OCI-LY1 (cell line): Measurements from ENCODE around the gene NTMT2.

Source experiments
- H2AFZ ChIP-seq: fragments of 200-600 bp; sonication (generic), shearing (Covaris generic); 2 replicates; pipeline ENCODE4 v1.6.0; 2014; ENCODE audit warnings: antibody characterized with exemption, mild to moderate bottlenecking, low read length
- H3F3A ChIP-seq: fragments of 200-600 bp; sonication (generic), shearing (Covaris generic); 2 replicates; pipeline ENCODE4 v1.6.0; 2014; ENCODE audit warnings: mild to moderate bottlenecking, antibody characterized with exemption, low read length, moderate library complexity; ENCODE audit not compliant: insufficient read depth
- H3K27ac ChIP-seq: fragments of 200-600 bp; sonication (generic); 2 replicates; pipeline ENCODE4 v1.5.1; 2014; ENCODE audit warnings: low read length, mixed run types, mild to moderate bottlenecking, low read depth; ENCODE audit not compliant: poor library complexity, severe bottlenecking
- H3K27me3 ChIP-seq: fragments of 200-600 bp; sonication (generic); 2 replicates; pipeline ENCODE4 v1.6.0; 2014; ENCODE audit warnings: antibody characterized with exemption, mild to moderate bottlenecking, low read length, moderate library complexity; ENCODE audit not compliant: insufficient read depth
- H3K36me3 ChIP-seq: fragments of 200-600 bp; sonication (generic); 2 replicates; pipeline ENCODE4 v1.6.1; 2014; ENCODE audit warnings: mild to moderate bottlenecking, antibody characterized with exemption, low read length, moderate library complexity, mixed read lengths; ENCODE audit not compliant: insufficient read depth
- H3K4me1 ChIP-seq: fragments of 200-600 bp; sonication (generic); 2 replicates; pipeline ENCODE4 v1.5.1; 2014; ENCODE audit warnings: mild to moderate bottlenecking, low read length, moderate library complexity; ENCODE audit not compliant: insufficient read depth, severe bottlenecking
- H3K4me2 ChIP-seq: fragments of 200-600 bp; sonication (generic), shearing (Covaris generic); 2 replicates; pipeline ENCODE4 v1.6.1; 2014; ENCODE audit warnings: low read length
- H3K4me3 ChIP-seq: fragments of 200-600 bp; sonication (generic); 2 replicates; pipeline ENCODE4 v1.5.1; 2014; ENCODE audit warnings: low read length, low read depth, mild to moderate bottlenecking, mixed read lengths; ENCODE audit not compliant: poor library complexity, severe bottlenecking
- H3K79me2 ChIP-seq: fragments of 200-600 bp; shearing (Covaris generic); 2 replicates; pipeline ENCODE4 v1.6.1; 2016; ENCODE audit warnings: mixed run types, low read length, mixed read lengths; ENCODE audit not compliant: insufficient read depth
- H3K9ac ChIP-seq: fragments of 200-600 bp; sonication (generic), shearing (Covaris generic); 2 replicates; pipeline ENCODE4 v1.6.1; 2014; ENCODE audit warnings: mild to moderate bottlenecking, low read length, mixed read lengths
- H3K9me2 ChIP-seq: fragments of 200-600 bp; sonication (generic), shearing (Covaris generic); 2 replicates; pipeline ENCODE4 v1.6.1; 2014; ENCODE audit warnings: low read depth, mild to moderate bottlenecking, low read length, mixed read lengths
- H3K9me3 ChIP-seq: fragments of 200-600 bp; shearing (Covaris generic); 2 replicates; pipeline ENCODE4 v1.6.1; 2014; ENCODE audit warnings: low read length, mixed read lengths
- H4K20me1 ChIP-seq: fragments of 200-600 bp; sonication (generic), shearing (Covaris generic); 2 replicates; pipeline ENCODE4 v1.6.0; 2016; ENCODE audit warnings: mild to moderate bottlenecking, low read length; ENCODE audit not compliant: insufficient read depth
- EZH2 ChIP-seq: fragments of 200-600 bp; sonication (generic), shearing (Covaris generic); IDR thresholded peaks from 2 replicates; pipeline ENCODE4 v1.8.0; 2017; ENCODE audit warnings: borderline replicate concordance, mixed run types, mild to moderate bottlenecking, antibody characterized with exemption, low read length, moderate library complexity, mixed read lengths
- TF ChIP-seq, protein P1 (sequence below): fragments of 200-600 bp; sonication (generic), shearing (Covaris generic); IDR thresholded peaks from 2 replicates; pipeline ENCODE4 v1.5.1; 2017; ENCODE audit warnings: mild to moderate bottlenecking, antibody characterized with exemption, low read length, moderate library complexity, mixed read lengths

The NTMT2 gene

GRCh38 chr1:170215072-170215885, 69.5 kb downstream of the NTMT2 start:
- Histone ChIP-seq H3K9ac (no peak overlapping the region), H3F3A (no peaks in the 10 kb centered on the region), H3K4me2 (no peak overlapping the region)

DNA sequence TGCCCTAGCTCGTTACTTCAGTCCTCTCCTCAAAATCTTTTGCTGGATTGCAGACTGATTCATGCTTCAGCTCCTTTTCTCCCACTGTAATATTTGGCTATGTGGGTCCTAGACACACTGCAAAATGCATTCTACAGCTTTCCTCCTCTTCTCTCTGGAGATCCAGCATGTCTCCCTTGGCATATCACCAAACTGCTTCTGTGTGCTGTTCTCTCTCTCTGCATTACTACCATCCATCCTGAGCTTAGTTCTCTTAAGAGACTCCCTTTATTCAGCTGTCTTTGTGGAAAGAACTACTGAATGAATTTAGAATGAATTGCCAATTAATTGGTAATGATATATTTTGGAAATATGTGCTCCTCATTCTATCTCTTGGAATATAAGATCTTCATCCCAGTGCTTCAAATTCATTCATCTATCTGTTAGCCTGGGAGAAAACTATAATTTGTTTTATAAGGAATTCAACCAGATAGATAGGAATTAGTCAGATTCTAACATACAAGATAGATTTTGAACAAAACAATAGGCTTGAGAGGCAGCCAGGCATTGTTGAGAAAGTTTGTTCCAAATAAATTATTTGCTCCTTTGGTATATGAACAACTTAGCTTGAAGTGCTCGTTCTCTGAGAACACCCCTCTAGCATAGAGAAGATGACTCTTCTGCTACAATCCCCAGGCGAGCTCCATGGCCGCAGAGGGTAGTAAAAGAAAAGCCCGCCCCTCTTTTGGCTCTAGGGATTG, 71.9 kb downstream of the NTMT2 start:
- Histone ChIP-seq H4K20me1 (no peaks in the 10 kb centered on the region), H3K4me1 (no peaks in the 10 kb centered on the region), H3K79me2 (no peaks in the 10 kb centered on the region), H3K4me3 (no peak overlapping the region), H3F3A (no peaks in the 10 kb centered on the region), H3K4me2 (no peak overlapping the region), H3K27ac (no peak overlapping the region), H3K36me3 (no peaks in the 10 kb centered on the region), H3K9me3 (no peaks in the 10 kb centered on the region), H3K9ac (no peak overlapping the region), H3K9me2 (no peaks in the 10 kb centered on the region), H2AFZ (no peak overlapping the region), H3K27me3 (no peaks in the 10 kb centered on the region)
- TF ChIP-seq, protein P1, sequence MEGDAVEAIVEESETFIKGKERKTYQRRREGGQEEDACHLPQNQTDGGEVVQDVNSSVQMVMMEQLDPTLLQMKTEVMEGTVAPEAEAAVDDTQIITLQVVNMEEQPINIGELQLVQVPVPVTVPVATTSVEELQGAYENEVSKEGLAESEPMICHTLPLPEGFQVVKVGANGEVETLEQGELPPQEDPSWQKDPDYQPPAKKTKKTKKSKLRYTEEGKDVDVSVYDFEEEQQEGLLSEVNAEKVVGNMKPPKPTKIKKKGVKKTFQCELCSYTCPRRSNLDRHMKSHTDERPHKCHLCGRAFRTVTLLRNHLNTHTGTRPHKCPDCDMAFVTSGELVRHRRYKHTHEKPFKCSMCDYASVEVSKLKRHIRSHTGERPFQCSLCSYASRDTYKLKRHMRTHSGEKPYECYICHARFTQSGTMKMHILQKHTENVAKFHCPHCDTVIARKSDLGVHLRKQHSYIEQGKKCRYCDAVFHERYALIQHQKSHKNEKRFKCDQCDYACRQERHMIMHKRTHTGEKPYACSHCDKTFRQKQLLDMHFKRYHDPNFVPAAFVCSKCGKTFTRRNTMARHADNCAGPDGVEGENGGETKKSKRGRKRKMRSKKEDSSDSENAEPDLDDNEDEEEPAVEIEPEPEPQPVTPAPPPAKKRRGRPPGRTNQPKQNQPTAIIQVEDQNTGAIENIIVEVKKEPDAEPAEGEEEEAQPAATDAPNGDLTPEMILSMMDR = no peak
- no peak for TF ChIP-seq EZH2

More at GRCh38 chr1:170215072-170215885, 69.5 kb downstream of the NTMT2 start:
- Histone ChIP-seq H3K9me3 (no peaks in the 10 kb centered on the region), H3K4me1 (no peaks in the 10 kb centered on the region), H3K4me3 (no peak overlapping the region), H3K79me2 (no peaks in the 10 kb centered on the region), H2AFZ (no peak overlapping the region), H3K27me3 (no peaks in the 10 kb centered on the region), H3K27ac (no peak overlapping the region), H4K20me1 (no peaks in the 10 kb centered on the region), H3K36me3 (no peaks in the 10 kb centered on the region), H3K9me2 (no peaks in the 10 kb centered on the region)
- no peak for TF ChIP-seq EZH2

GRCh38 chr1:170218257-170218650, 72.5 kb downstream of the NTMT2 start:
- no peaks in the 10 kb centered on the region for H3K9me3 ChIP-seq
- no peaks in the 10 kb centered on the region for H3F3A ChIP-seq
- H3K27me3 ChIP-seq = no peaks in the 10 kb centered on the region
- H3K9me2 ChIP-seq = no peaks in the 10 kb centered on the region
- H3K36me3 ChIP-seq = no peaks in the 10 kb centered on the region
- no peaks in the 10 kb centered on the region for H4K20me1 ChIP-seq
- no peak overlapping the region for H3K27ac ChIP-seq
- H3K9ac ChIP-seq = no peak overlapping the region
- no peaks in the 10 kb centered on the region for H3K4me1 ChIP-seq
- H3K4me3 ChIP-seq = no peak overlapping the region
- no peak overlapping the region for H3K4me2 ChIP-seq
- H2AFZ ChIP-seq = no peak overlapping the region
- no peak for TF ChIP-seq EZH2
- H3K79me2 ChIP-seq = no peaks in the 10 kb centered on the region
